ENCODE data around the gene PRDM4. TPM values are rescaled to one million over a fixed set of nuclear protein-coding genes. Genes with fewer than 3 reads are reported as not detected.
"Not testable (repeated sequence)": the region's sequence is repeated elsewhere in the genome, so short reads cannot be mapped to it uniquely, and the experiment has no call there.

Gene PRDM4
- total RNA-seq, 4 donors from 2014 or later, result 41.6 to 71.2 (median 42.4) TPM

DNA sequence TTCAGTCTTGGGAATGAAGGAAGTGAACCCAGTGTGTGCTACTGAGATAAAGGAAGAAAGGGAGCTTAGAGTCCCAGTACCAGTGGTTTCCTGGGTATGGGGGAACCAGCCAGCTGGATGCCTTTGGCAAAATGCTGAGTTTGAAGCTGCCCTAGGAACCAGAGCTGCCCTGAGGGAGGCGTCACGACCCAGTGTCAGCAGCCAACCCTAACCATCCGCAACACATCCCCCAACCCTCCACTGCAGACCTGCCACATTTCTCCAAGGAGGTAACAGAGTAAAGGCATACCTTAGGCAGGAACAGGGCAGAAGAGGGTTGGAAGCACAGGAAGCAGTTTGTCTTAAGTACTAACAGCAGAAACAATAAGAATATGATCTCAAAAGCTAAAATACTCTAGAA lies 28.6 kb downstream of the PRDM4 start:
- H3K36me3 ChIP-seq, result peaks cover 0 to 33% (median 16%) of the 10 kb centered on the region in 4 donors
- no peaks in the 10 kb centered on the region for H3K9me3 ChIP-seq
- WGBS, 2 donors (ENCODE audit: low coverage in 1 of 2), result 89% methylated on average over 3 of the region's 3 CpGs; no CpG with 5 or more reads in 1 of the 2 donors
- no peaks in the 10 kb centered on the region for H3K27me3 ChIP-seq
- TF ChIP-seq, protein P1, sequence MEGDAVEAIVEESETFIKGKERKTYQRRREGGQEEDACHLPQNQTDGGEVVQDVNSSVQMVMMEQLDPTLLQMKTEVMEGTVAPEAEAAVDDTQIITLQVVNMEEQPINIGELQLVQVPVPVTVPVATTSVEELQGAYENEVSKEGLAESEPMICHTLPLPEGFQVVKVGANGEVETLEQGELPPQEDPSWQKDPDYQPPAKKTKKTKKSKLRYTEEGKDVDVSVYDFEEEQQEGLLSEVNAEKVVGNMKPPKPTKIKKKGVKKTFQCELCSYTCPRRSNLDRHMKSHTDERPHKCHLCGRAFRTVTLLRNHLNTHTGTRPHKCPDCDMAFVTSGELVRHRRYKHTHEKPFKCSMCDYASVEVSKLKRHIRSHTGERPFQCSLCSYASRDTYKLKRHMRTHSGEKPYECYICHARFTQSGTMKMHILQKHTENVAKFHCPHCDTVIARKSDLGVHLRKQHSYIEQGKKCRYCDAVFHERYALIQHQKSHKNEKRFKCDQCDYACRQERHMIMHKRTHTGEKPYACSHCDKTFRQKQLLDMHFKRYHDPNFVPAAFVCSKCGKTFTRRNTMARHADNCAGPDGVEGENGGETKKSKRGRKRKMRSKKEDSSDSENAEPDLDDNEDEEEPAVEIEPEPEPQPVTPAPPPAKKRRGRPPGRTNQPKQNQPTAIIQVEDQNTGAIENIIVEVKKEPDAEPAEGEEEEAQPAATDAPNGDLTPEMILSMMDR (IDR thresholded peaks at IDR 0.05), result no peak
- TF ChIP-seq POLR2A (IDR thresholded peaks at IDR 0.05), result no peak
- TF ChIP-seq EP300 (IDR thresholded peaks at IDR 0.05; ENCODE audit: low read depth), result no peak
- no peak for TF ChIP-seq POLR2AphosphoS5 (IDR thresholded peaks at IDR 0.05)
- in situ Hi-C loops (cut with MboI; ENCODE audit: low pct_ligation_motif_present in 1 of 4, low pct_unique_long_range_greater_than_20kb in 1 of 4, low sequenced_read_pairs in 3 of 4), result no loop called here
- H3K4me1 ChIP-seq, result no peaks in the 10 kb centered on the region
- no peak for DNase-seq
- intact Hi-C loops (cut with DNase I; ENCODE audit: low total_unique reads), result no loop called here
- no peak overlapping the region for H3K4me3 ChIP-seq
- H3K27ac ChIP-seq, result no peak overlapping the region

DNA sequence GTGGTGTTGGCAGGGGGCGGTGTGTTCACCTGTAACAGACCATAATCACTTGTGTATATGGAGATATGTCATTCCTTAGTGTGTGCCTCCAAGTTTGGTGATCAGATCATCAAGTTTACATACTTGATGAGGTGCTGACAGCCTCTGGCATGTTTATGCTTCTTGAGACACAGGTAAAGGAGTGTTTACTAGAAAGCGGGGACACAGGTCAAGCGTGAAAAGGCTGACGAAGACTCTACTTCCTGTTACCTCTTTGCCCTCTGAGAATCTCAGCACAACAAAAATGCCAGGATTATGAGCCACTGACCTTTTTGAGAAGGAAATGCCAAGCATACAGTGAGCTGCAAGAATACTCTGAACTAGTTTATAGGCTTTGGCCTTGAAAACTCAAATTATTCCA lies 29.6 kb downstream of the PRDM4 start:
- no peaks in the 10 kb centered on the region for H3K9me3 ChIP-seq
- H3K36me3 ChIP-seq, result peaks cover 0 to 25% (median 11%) of the 10 kb centered on the region in 4 donors
- no peak for DNase-seq
- 81 to 93% methylated on average over 4 of the region's 4 CpGs for WGBS, 2 donors (ENCODE audit: low coverage in 1 of 2)
- H3K27ac ChIP-seq, result no peak overlapping the region
- no peaks in the 10 kb centered on the region for H3K27me3 ChIP-seq
- TF ChIP-seq, protein P1 (IDR thresholded peaks at IDR 0.05), result no peak
- no peak for TF ChIP-seq EP300 (IDR thresholded peaks at IDR 0.05; ENCODE audit: low read depth)
- no peak for TF ChIP-seq POLR2AphosphoS5 (IDR thresholded peaks at IDR 0.05)
- intact Hi-C loops (cut with DNase I; ENCODE audit: low total_unique reads) (no loop called here), in situ Hi-C loops (cut with MboI; ENCODE audit: low pct_ligation_motif_present in 1 of 4, low pct_unique_long_range_greater_than_20kb in 1 of 4, low sequenced_read_pairs in 3 of 4) (no loop called here)
- H3K4me1 ChIP-seq, result no peaks in the 10 kb centered on the region
- no peak overlapping the region for H3K4me3 ChIP-seq

DNA sequence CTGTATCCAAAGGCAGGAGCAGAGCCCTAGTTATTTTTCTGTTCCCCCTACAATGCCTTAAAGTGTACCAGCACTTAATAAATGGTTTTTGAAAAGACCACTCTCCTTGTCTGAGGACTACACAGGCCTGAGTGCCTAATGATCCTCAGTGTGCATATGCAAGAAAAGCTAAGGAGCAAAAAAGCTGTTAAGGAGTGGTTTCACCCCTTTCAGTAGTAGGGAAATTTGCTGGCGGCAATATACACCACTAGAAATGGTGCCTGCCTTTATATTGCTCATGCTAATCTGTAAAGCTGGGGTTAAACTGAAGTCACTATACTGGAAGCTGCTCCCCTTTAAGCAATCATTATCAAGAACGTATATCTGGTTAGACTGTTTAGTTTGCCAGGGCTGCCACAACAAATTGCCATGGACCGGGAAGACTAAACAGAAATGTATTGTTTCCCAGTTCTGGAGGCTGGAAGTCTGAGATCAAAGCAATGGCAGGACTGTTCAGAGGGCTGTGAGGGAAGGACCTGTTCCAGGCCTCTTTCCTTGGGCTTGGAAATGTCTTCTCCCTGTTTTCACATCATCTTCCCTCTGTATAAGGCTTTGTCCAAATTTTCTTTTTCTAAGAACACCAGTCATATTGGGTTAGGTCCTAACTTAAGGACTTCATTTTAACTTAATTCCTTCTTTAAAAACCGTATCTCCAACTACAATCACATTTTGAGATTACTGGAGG lies 30.2 kb downstream of the PRDM4 start:
- Histone ChIP-seq H3K27ac (no peak overlapping the region), H3K4me1 (no peaks in the 10 kb centered on the region), H3K4me3 (no peak overlapping the region), H3K9me3 (no peaks in the 10 kb centered on the region), H3K27me3 (no peaks in the 10 kb centered on the region), H3K36me3 (peaks cover 0 to 19% (median 9%) of the 10 kb centered on the region in 4 donors)
- TF ChIP-seq POLR2AphosphoS5 (IDR thresholded peaks at IDR 0.05), result no peak
- TF ChIP-seq EP300 (IDR thresholded peaks at IDR 0.05; ENCODE audit: low read depth), result no peak
- no peak for TF ChIP-seq POLR2A (IDR thresholded peaks at IDR 0.05)
- TF ChIP-seq, protein P1 (IDR thresholded peaks at IDR 0.05), result no peak
- intact Hi-C loops (cut with DNase I; ENCODE audit: low total_unique reads) (no loop called here), in situ Hi-C loops (cut with MboI; ENCODE audit: low pct_ligation_motif_present in 1 of 4, low pct_unique_long_range_greater_than_20kb in 1 of 4, low sequenced_read_pairs in 3 of 4) (no loop called here)
- 51 to 65% methylated on average over 2 to 4 of the region's 4 CpGs for WGBS, 2 donors (ENCODE audit: low coverage in 1 of 2)
- DNase-seq, result no peak

DNA sequence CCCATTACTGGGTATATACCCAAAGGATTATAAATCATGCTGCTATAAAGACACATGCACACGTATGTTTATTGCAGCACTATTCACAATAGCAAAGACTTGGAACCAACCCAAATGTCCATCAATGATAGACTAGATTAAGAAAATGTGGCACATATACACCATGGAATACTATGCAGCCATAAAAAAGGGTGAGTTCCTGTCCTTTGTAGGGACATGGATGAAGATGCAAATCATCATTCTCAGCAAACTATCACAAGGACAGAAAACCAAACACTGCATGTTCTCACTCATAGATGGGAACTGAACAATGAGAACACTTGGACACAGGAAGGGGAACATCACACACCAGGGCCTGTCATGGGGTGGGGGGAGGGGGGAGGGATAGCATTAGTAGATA lies 33.2 kb downstream of the PRDM4 start:
- H3K27me3 ChIP-seq; H3K4me3 ChIP-seq; intact Hi-C loops (cut with DNase I; ENCODE audit: low total_unique reads); H3K36me3 ChIP-seq; in situ Hi-C loops (cut with MboI; ENCODE audit: low pct_ligation_motif_present in 1 of 4, low pct_unique_long_range_greater_than_20kb in 1 of 4, low sequenced_read_pairs in 3 of 4); H3K4me1 ChIP-seq; DNase-seq; H3K9me3 ChIP-seq; H3K27ac ChIP-seq: not testable (repeated sequence)
- WGBS, 2 donors (ENCODE audit: low coverage in 1 of 2), result 71% methylated on average over 1 of the region's 1 CpG; no CpG with 5 or more reads in 1 of the 2 donors

DNA sequence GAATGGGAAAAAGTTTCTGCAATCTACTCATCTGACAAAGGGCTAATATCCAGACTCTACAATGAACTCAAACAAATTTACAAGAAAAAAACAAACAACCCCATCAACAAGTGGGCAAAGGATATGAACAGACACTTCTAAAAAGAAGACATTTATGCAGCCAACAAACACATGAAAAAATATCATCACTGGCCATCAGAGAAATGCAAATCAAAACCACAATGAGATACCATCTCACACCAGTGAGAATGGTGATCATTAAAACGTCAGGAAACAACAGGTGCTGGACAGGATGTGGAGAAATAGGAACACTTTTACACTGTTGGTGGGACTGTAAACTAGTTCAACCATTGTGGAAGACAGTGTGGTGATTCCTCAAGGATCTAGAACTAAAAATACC lies 33.6 kb downstream of the PRDM4 start:
- 42 to 50% methylated on average over 1 of the region's 1 CpG for WGBS, 2 donors (ENCODE audit: low coverage in 1 of 2)
- H3K36me3 ChIP-seq; in situ Hi-C loops (cut with MboI; ENCODE audit: low pct_ligation_motif_present in 1 of 4, low pct_unique_long_range_greater_than_20kb in 1 of 4, low sequenced_read_pairs in 3 of 4); DNase-seq; H3K27ac ChIP-seq; H3K4me1 ChIP-seq; H3K9me3 ChIP-seq; H3K27me3 ChIP-seq; intact Hi-C loops (cut with DNase I; ENCODE audit: low total_unique reads); H3K4me3 ChIP-seq: not testable (repeated sequence)
